GM12801 (cell line): ENCODE measurements around the gene CD200R1L.

Experiments
- TF ChIP-seq, protein P1 (sequence below): IDR thresholded peaks from one replicate; pipeline ENCODE4 v1.5.1; 2011; ENCODE audit warnings: control low read depth; ENCODE audit not compliant: insufficient read length; ENCODE audit errors: extremely low read depth

The CD200R1L gene

DNA sequence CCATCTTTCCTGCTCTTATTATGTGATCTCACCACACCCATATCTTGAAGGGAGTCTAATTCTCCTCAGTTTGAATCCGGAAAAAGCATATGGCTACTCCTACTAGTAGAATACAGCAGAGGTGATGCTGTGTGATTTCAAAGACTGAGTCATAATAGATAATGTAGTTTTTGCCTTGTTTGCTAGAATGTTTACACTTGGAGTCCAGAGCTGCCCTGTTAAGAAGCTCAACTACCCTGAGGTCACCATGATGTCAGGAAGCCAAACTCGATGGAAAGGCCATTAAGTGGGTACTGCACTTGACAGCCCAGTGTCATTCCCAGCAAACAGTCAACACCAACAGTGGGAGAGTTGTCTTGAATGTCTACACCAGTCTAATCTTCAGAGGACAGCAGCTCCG lies 56.9 kb downstream of the CD200R1L start:
- TF ChIP-seq, protein P1, sequence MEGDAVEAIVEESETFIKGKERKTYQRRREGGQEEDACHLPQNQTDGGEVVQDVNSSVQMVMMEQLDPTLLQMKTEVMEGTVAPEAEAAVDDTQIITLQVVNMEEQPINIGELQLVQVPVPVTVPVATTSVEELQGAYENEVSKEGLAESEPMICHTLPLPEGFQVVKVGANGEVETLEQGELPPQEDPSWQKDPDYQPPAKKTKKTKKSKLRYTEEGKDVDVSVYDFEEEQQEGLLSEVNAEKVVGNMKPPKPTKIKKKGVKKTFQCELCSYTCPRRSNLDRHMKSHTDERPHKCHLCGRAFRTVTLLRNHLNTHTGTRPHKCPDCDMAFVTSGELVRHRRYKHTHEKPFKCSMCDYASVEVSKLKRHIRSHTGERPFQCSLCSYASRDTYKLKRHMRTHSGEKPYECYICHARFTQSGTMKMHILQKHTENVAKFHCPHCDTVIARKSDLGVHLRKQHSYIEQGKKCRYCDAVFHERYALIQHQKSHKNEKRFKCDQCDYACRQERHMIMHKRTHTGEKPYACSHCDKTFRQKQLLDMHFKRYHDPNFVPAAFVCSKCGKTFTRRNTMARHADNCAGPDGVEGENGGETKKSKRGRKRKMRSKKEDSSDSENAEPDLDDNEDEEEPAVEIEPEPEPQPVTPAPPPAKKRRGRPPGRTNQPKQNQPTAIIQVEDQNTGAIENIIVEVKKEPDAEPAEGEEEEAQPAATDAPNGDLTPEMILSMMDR: no peak

DNA sequence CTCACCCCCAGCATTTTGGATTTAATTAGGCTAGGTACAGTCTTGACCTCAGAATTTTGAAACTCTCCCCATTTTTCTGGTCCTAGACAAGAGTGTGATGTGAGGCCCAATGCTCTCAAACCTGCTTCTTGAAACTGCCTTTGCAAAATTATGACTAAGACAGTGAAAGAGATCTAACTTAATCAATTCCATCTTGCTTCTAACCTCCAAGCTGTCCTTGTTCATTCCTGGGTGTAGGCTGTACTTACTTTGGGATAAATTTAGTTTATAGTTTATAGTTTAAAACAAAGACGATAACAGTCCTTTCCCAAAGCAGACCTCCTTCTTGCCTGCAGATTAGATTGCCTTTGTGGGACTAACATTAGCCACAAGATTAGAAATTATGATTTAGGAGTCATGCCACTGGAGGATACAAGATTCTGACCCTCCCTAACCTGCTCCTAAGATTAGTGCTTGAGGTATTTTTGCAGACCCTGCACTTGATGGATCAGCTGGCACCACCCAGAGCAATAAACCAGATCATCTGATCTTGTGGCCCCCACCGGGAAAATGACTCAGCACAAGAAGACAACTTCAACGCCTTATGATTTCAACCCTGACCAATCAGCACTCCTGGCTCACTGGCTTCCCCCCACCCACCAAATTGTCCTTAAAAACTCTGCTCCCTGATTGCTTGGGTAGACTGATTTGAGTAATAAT lies 59.6 kb downstream of the CD200R1L start:
- TF ChIP-seq, protein P1: no peak

DNA sequence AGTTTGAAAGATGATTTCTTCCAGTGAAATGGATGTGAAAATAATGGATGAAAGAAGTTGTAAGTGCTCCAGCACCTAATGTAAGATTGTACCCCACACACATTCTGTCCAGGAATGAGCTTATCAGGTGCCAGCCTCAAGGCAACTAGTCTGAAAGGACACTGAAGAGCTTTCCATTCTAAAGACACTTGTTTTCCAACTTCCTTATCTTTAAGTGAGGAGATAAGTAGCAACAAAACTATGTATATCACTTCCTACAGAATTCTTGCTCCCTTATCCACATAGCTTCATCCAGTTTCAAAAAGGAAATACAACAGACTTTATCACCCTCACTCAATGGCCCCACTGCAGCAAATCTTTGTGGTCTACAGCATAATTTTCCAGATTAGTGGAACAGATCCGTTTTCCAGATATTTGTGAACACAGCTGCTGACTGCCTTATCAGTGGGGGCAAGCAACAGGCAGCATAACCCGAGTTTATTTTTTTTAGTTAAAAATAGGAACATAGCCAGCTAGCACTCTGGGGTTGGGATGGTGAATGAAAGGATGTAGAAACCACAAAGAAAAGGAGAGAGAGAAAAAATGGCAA lies 60.6 kb downstream of the CD200R1L start:
- TF ChIP-seq, protein P1: no peak

GRCh38 chr3:112785321-112786001 lies 61.2 kb downstream of the CD200R1L start:
- TF ChIP-seq, protein P1: no peak

GRCh38 chr3:112782491-112782890 lies 64.2 kb downstream of the CD200R1L start:
- TF ChIP-seq, protein P1: no peak

GRCh38 chr3:112781599-112781998 lies 65.1 kb downstream of the CD200R1L start:
- TF ChIP-seq, protein P1: no peak

DNA sequence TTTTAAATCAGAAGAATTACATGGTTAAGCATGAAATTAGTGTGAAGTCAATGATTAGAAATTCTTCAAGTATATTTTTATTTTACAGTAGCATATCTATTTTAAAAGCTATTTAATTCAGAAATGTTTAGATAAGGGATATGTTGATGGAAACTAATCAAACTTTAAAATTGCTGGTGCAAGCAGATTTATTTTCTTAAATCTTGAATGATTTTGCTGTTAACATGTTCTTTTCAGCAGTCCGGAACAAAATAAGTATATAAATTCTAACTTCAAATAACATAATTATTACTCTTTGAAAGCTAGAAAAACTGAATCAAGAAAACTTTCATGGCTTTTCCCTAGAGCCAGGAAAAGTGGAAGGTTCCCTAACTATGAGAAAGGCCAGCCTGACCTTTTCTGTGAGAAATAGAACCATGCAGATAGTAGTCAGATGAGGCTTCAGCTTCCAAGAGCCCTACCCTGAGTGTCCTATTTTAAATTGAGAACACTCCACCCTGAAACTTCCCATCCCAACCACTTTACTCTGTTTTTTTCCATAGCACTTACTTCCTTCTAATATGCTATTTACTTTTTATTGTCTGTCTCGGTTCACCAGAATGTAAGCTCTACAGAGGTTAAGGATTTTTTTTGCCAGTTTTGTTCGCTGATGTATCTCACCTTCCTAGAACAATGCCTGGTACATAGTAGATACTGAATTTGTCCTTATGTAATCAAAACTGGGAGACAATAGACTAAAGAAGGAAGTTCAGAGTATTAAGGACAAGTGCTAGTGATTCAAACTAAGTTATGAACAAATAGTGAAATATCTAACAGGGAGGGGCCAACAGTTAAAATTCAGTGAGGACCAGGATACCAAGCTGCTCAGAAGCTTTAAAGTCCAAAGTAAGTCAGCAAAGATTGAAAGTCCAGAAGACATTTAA lies 66.8 kb downstream of the CD200R1L start:
- TF ChIP-seq, protein P1: no peak
